OCI-LY7 (cell line): Measurements from ENCODE around the gene PDE9A.

Experiments used
- CTCF ChIP-seq: fragments of 200-600 bp; sonication (generic); conservative IDR thresholded peaks from 2 replicates; pipeline ENCODE4 v1.5.1; 2014; ENCODE audit warnings: mild to moderate bottlenecking, antibody characterized with exemption, low read length, moderate library complexity, mixed read lengths
- EZH2phosphoT487 ChIP-seq: fragments of 200-600 bp; sonication (generic); IDR thresholded peaks from 2 replicates; pipeline ENCODE4 v1.6.1; 2018; ENCODE audit warnings: low read depth, borderline replicate concordance, mild to moderate bottlenecking, mixed run types, antibody characterized with exemption, low read length, moderate library complexity, mixed read lengths

GRCh38 chr21:42654913-42655795 is 1.7 kb downstream of the PDE9A start:
- TF ChIP-seq CTCF = no peak
- no peak for TF ChIP-seq EZH2phosphoT487
